ENCODE measurements around the gene MLANA.
A peak's percentile ranks its signal among the peaks of the same experiment; 100 is the strongest.

The MLANA gene

GRCh38 chr9:5845157-5845531 lies 45.5 kb upstream of the MLANA start:
- peaks cover 0 to 9% of the 10 kb centered on the region in 2 experiments for H3K4me1 ChIP-seq (ENCODE audit: control insufficient read depth in 1 of 2, insufficient read depth in 2 of 2, low read length in 2 of 2)
- no peak overlapping the region for H3K27ac ChIP-seq (ENCODE audit: low read depth, low read length)
- no peak overlapping the region for H3K4me3 ChIP-seq (ENCODE audit: low read depth, low read length)
- no CpG with 5 or more reads among the region's 1 CpG for WGBS (ENCODE audit: extremely low coverage, insufficient coverage, insufficient read length)
- no peak overlapping the region for H3K23ac ChIP-seq (ENCODE audit: low read length)
- H3K18ac ChIP-seq (ENCODE audit: low read length) = no peak overlapping the region
- H4K8ac ChIP-seq (ENCODE audit: low read depth, low read length) = no peak overlapping the region
- no peak overlapping the region for H3K14ac ChIP-seq (ENCODE audit: low read length)
- H3K4me2 ChIP-seq (ENCODE audit: low read length) = no peak overlapping the region
- H4K91ac ChIP-seq (ENCODE audit: low read depth, low read length) = no peak overlapping the region
- H3K79me1 ChIP-seq (ENCODE audit: low read length) = peaks cover 2% of the 10 kb centered on the region
- H2BK120ac ChIP-seq (ENCODE audit: insufficient read depth, low read length, poor library complexity) = no peak overlapping the region
- H4K12ac ChIP-seq (ENCODE audit: low read depth, low read length) = no peak overlapping the region
- no peak overlapping the region for H2BK12ac ChIP-seq (ENCODE audit: low read length)
- H2AK5ac ChIP-seq (ENCODE audit: low read length) = no peak overlapping the region
- no peaks in the 10 kb centered on the region for H3K9me3 ChIP-seq (ENCODE audit: insufficient read depth, low read depth, low read length)
- H3K4ac ChIP-seq (ENCODE audit: low read depth, low read length) = no peak overlapping the region
- H2AFZ ChIP-seq (ENCODE audit: insufficient read depth, low read length, poor library complexity) = no peak overlapping the region
- H2BK5ac ChIP-seq (ENCODE audit: low read depth, low read length, poor library complexity) = no peak overlapping the region
- no peaks in the 10 kb centered on the region for H3K36me3 ChIP-seq (ENCODE audit: control insufficient read depth in 1 of 2, insufficient read depth in 2 of 2, low read length in 2 of 2)
- H3K27me3 ChIP-seq (ENCODE audit: insufficient read depth, low read length) = no peaks in the 10 kb centered on the region
- H3K9ac ChIP-seq (ENCODE audit: low read length) = no peak overlapping the region
- H3K79me2 ChIP-seq (ENCODE audit: control insufficient read depth, insufficient read depth, low read length, poor library complexity) = no peaks in the 10 kb centered on the region
- no peak for DNase-seq

GRCh38 chr9:5846096-5846495 lies 44.6 kb upstream of the MLANA start:
- no CpG with 5 or more reads among the region's 1 CpG for WGBS (ENCODE audit: extremely low coverage, insufficient coverage, insufficient read length)
- peaks cover 0 to 9% of the 10 kb centered on the region in 2 experiments for H3K4me1 ChIP-seq (ENCODE audit: control insufficient read depth in 1 of 2, insufficient read depth in 2 of 2, low read length in 2 of 2)

GRCh38 chr9:5846501-5846921 lies 44.2 kb upstream of the MLANA start:
- Histone ChIP-seq H2AK5ac (ENCODE audit: low read length) (no peak overlapping the region), H2BK120ac (ENCODE audit: insufficient read depth, low read length, poor library complexity) (no peak overlapping the region), H2AFZ (ENCODE audit: insufficient read depth, low read length, poor library complexity) (no peak overlapping the region), H4K91ac (ENCODE audit: low read depth, low read length) (no peak overlapping the region), H3K18ac (ENCODE audit: low read length) (no peak overlapping the region), H3K27ac (ENCODE audit: low read depth, low read length) (no peak overlapping the region), H3K79me2 (ENCODE audit: control insufficient read depth, insufficient read depth, low read length, poor library complexity) (no peaks in the 10 kb centered on the region), H4K12ac (ENCODE audit: low read depth, low read length) (no peak overlapping the region), H3K9ac (ENCODE audit: low read length) (no peak overlapping the region), H3K4me3 (ENCODE audit: low read depth, low read length) (no peak overlapping the region), H2BK12ac (ENCODE audit: low read length) (no peak overlapping the region), H3K27me3 (ENCODE audit: insufficient read depth, low read length) (no peaks in the 10 kb centered on the region), H2BK5ac (ENCODE audit: low read depth, low read length, poor library complexity) (no peak overlapping the region), H3K4me1 (ENCODE audit: control insufficient read depth in 1 of 2, insufficient read depth in 2 of 2, low read length in 2 of 2) (peaks cover 0 to 9% of the 10 kb centered on the region in 2 experiments), H3K9me3 (ENCODE audit: insufficient read depth, low read depth, low read length) (no peaks in the 10 kb centered on the region), H3K4ac (ENCODE audit: low read depth, low read length) (no peak overlapping the region), H3K14ac (ENCODE audit: low read length) (no peak overlapping the region), H3K36me3 (ENCODE audit: control insufficient read depth in 1 of 2, insufficient read depth in 2 of 2, low read length in 2 of 2) (no peaks in the 10 kb centered on the region), H3K4me2 (ENCODE audit: low read length) (no peak overlapping the region), H3K23ac (ENCODE audit: low read length) (no peak overlapping the region), H4K8ac (ENCODE audit: low read depth, low read length) (no peak overlapping the region), H3K79me1 (ENCODE audit: low read length) (peaks cover 2% of the 10 kb centered on the region)
- WGBS (ENCODE audit: extremely low coverage, insufficient coverage, insufficient read length) = no CpG with 5 or more reads among the region's 4 CpGs
- no peak for DNase-seq

More at GRCh38 chr9:5846096-5846495, 44.6 kb upstream of the MLANA start:
- DNase-seq = no peak
- Histone ChIP-seq H3K4me3 (ENCODE audit: low read depth, low read length) (no peak overlapping the region), H2BK5ac (ENCODE audit: low read depth, low read length, poor library complexity) (no peak overlapping the region), H3K4me2 (ENCODE audit: low read length) (no peak overlapping the region), H3K23ac (ENCODE audit: low read length) (no peak overlapping the region), H3K14ac (ENCODE audit: low read length) (no peak overlapping the region), H3K79me2 (ENCODE audit: control insufficient read depth, insufficient read depth, low read length, poor library complexity) (no peaks in the 10 kb centered on the region), H4K91ac (ENCODE audit: low read depth, low read length) (peak overlapping the region; percentile 70), H2AFZ (ENCODE audit: insufficient read depth, low read length, poor library complexity) (no peak overlapping the region), H3K36me3 (ENCODE audit: control insufficient read depth in 1 of 2, insufficient read depth in 2 of 2, low read length in 2 of 2) (no peaks in the 10 kb centered on the region), H4K12ac (ENCODE audit: low read depth, low read length) (no peak overlapping the region), H3K27me3 (ENCODE audit: insufficient read depth, low read length) (no peaks in the 10 kb centered on the region), H3K18ac (ENCODE audit: low read length) (no peak overlapping the region), H4K8ac (ENCODE audit: low read depth, low read length) (peak overlapping the region; percentile 16), H2BK120ac (ENCODE audit: insufficient read depth, low read length, poor library complexity) (no peak overlapping the region), H3K4ac (ENCODE audit: low read depth, low read length) (no peak overlapping the region), H3K79me1 (ENCODE audit: low read length) (peaks cover 2% of the 10 kb centered on the region), H2BK12ac (ENCODE audit: low read length) (peak overlapping the region; percentile 68), H3K9ac (ENCODE audit: low read length) (no peak overlapping the region), H2AK5ac (ENCODE audit: low read length) (peak overlapping the region; percentile 59), H3K27ac (ENCODE audit: low read depth, low read length) (no peak overlapping the region), H3K9me3 (ENCODE audit: insufficient read depth, low read depth, low read length) (no peaks in the 10 kb centered on the region)

GRCh38 chr9:5848372-5848882 lies 42.3 kb upstream of the MLANA start:
- no peak overlapping the region for H3K9ac ChIP-seq (ENCODE audit: low read length)
- no peak overlapping the region for H3K4ac ChIP-seq (ENCODE audit: low read depth, low read length)
- DNase-seq = no peak
- H4K12ac ChIP-seq (ENCODE audit: low read depth, low read length) = no peak overlapping the region
- H3K4me1 ChIP-seq (ENCODE audit: control insufficient read depth in 1 of 2, insufficient read depth in 2 of 2, low read length in 2 of 2) = peaks cover 2 to 8% of the 10 kb centered on the region in 2 experiments
- H3K18ac ChIP-seq (ENCODE audit: low read length) = no peak overlapping the region
- H2BK12ac ChIP-seq (ENCODE audit: low read length) = no peak overlapping the region
- no peaks in the 10 kb centered on the region for H3K9me3 ChIP-seq (ENCODE audit: insufficient read depth, low read depth, low read length)
- H3K36me3 ChIP-seq (ENCODE audit: control insufficient read depth in 1 of 2, insufficient read depth in 2 of 2, low read length in 2 of 2) = no peaks in the 10 kb centered on the region
- H3K4me3 ChIP-seq (ENCODE audit: low read depth, low read length) = no peak overlapping the region
- peaks cover 4% of the 10 kb centered on the region for H3K79me1 ChIP-seq (ENCODE audit: low read length)
- H2AFZ ChIP-seq (ENCODE audit: insufficient read depth, low read length, poor library complexity) = no peak overlapping the region
- no peak overlapping the region for H4K91ac ChIP-seq (ENCODE audit: low read depth, low read length)
- H2BK120ac ChIP-seq (ENCODE audit: insufficient read depth, low read length, poor library complexity) = no peak overlapping the region
- H2AK5ac ChIP-seq (ENCODE audit: low read length) = no peak overlapping the region
- no peaks in the 10 kb centered on the region for H3K27me3 ChIP-seq (ENCODE audit: insufficient read depth, low read length)
- no CpG with 5 or more reads among the region's 3 CpGs for WGBS (ENCODE audit: extremely low coverage, insufficient coverage, insufficient read length)
- H3K79me2 ChIP-seq (ENCODE audit: control insufficient read depth, insufficient read depth, low read length, poor library complexity) = no peaks in the 10 kb centered on the region
- H2BK5ac ChIP-seq (ENCODE audit: low read depth, low read length, poor library complexity) = no peak overlapping the region
- no peak overlapping the region for H3K27ac ChIP-seq (ENCODE audit: low read depth, low read length)
- H3K14ac ChIP-seq (ENCODE audit: low read length) = no peak overlapping the region
- no peak overlapping the region for H3K4me2 ChIP-seq (ENCODE audit: low read length)
- no peak overlapping the region for H3K23ac ChIP-seq (ENCODE audit: low read length)
- H4K8ac ChIP-seq (ENCODE audit: low read depth, low read length) = no peak overlapping the region

All from trophoblast cell (in vitro differentiated cells and primary cell).